HCT116 (cell line): ENCODE measurements around the gene HBG1. TPM values are rescaled to one million over a fixed set of nuclear protein-coding genes. Genes with fewer than 3 reads are reported as not detected.

ENCODE experiments used
- ATAC-seq: fragments of 200-7000 bp; cut with Tn5 transposase; 2 replicates; pipeline ENCODE4 v1.9.1; 2020; ENCODE audit warnings: mild to moderate bottlenecking, moderate library complexity
- BruUV-seq: library from RNA; stranded (reverse); fragments of 400-500 nt; replicated peaks from 2 replicates; lab custom pipeline; 2021; lab: Mats Ljungman, UMichigan
- CTCF ChIA-PET: fragments of 300-600 bp; sonication (Branson Sonifier 250); formaldehyde crosslinking; loops from one replicate; lab custom pipeline; 2021; ENCODE audit warnings: antibody characterized with exemption; lab: Charles Lee
- POLR2A ChIA-PET: fragments of 300-600, 350-600 bp; sonication (Branson Sonifier 250); formaldehyde crosslinking; loops from one replicate; lab custom pipeline; 2021; ENCODE audit warnings: antibody characterized with exemption; lab: Charles Lee
- RAD21 ChIA-PET, 2 experiments: fragments of 300-600 bp; sonication (Branson Sonifier 250); formaldehyde crosslinking; loops; one replicate each; lab custom pipeline; 2023; ENCODE audit warnings: low total read pairs in 2 of 2; ENCODE audit not compliant: uncharacterized antibody in 2 of 2, unreplicated experiment in 2 of 2, low non-redundant PET in 1 of 2; lab: Charles Lee
- DNase-seq: peaks from one replicate; pipeline ENCODE4 v3.0.0-alpha.2; 2010; ENCODE audit warnings: low read depth, low spot score
- H2AFZ ChIP-seq: fragments of 200-600 bp; shearing (Covaris generic), sonication (generic); 2 replicates; pipeline ENCODE4 v1.6.1; 2017; ENCODE audit warnings: low read depth, mixed run types, mixed read lengths, antibody characterized with exemption, low read length; ENCODE audit not compliant: poor library complexity, severe bottlenecking
- H3K27ac ChIP-seq: 2 replicates; pipeline ENCODE4 v1.5.1; 2012; ENCODE audit warnings: low read depth, low read length
- H3K27me3 ChIP-seq: fragments of 200-600 bp; sonication (generic); 2 replicates; pipeline ENCODE4 v1.6.1; 2016; ENCODE audit warnings: mixed run types, low read length, mixed read lengths; ENCODE audit not compliant: insufficient read depth
- H3K36me3 ChIP-seq, 2 experiments: fragments of 200-500 bp in 1 of 2; fragments of 200-600 bp in 1 of 2; sonication (Bioruptor generic) in 1 of 2; sonication (generic) in 1 of 2; 2 replicates each; pipeline versions ENCODE4 v1.5.1 to v1.6.1; 2014 to 2016; ENCODE audit warnings: low read length in 2 of 2, inconsistent platforms in 1 of 2, mixed read lengths in 1 of 2, mixed run types in 1 of 2; ENCODE audit not compliant: insufficient read depth in 2 of 2, control insufficient read depth in 1 of 2
- H3K4me1 ChIP-seq, 2 experiments: fragments of 200-600 bp in 1 of 2; sonication (generic) in 1 of 2; 2 replicates each; pipeline versions ENCODE4 v1.5.1 to v1.6.1; 2012 to 2017; ENCODE audit warnings: low read length in 2 of 2, inconsistent platforms in 1 of 2, mild to moderate bottlenecking in 1 of 2, mixed read lengths in 1 of 2, mixed run types in 1 of 2, moderate library complexity in 1 of 2; ENCODE audit not compliant: insufficient read depth in 2 of 2, control insufficient read depth in 1 of 2
- H3K4me2 ChIP-seq: fragments of 200-600 bp; sonication (generic); 2 replicates; pipeline ENCODE4 v1.6.1; 2017; ENCODE audit warnings: mixed run types, low read length, mixed read lengths
- H3K4me3 ChIP-seq, 2 experiments: fragments of 200-600 bp in 1 of 2; sonication (generic) in 1 of 2; replicated peaks in 1 of 2; 2 replicates each; pipeline ENCODE4 v1.5.1; 2011 to 2016; ENCODE audit warnings: low read length in 2 of 2, control low read depth in 1 of 2, low read depth in 1 of 2, mild to moderate bottlenecking in 1 of 2, mixed read lengths in 1 of 2, mixed run types in 1 of 2
- H3K79me2 ChIP-seq: fragments of 200-600 bp; sonication (generic); 2 replicates; pipeline ENCODE4 v1.6.1; 2017; ENCODE audit warnings: mild to moderate bottlenecking, mixed run types, low read length, moderate library complexity, mixed read lengths; ENCODE audit not compliant: insufficient read depth
- H3K9ac ChIP-seq: fragments of 200-600 bp; sonication (generic); 2 replicates; pipeline ENCODE4 v1.6.1; 2016; ENCODE audit warnings: low read length, mixed read lengths
- H3K9me2 ChIP-seq: fragments of 200-600 bp; sonication (generic), shearing (Covaris generic); 2 replicates; pipeline ENCODE4 v1.6.1; 2017; ENCODE audit warnings: mixed run types, mild to moderate bottlenecking, moderate library complexity; ENCODE audit not compliant: insufficient read depth
- H3K9me3 ChIP-seq, 2 experiments: fragments of 200-500 bp in 1 of 2; fragments of 200-600 bp in 1 of 2; sonication (Bioruptor generic) in 1 of 2; sonication (generic) in 1 of 2; 2 replicates each; pipeline ENCODE4 v1.6.1; 2014 to 2017; ENCODE audit warnings: low read length in 2 of 2, mixed read lengths in 2 of 2, inconsistent platforms in 1 of 2, low read depth in 1 of 2, mild to moderate bottlenecking in 1 of 2, mixed run types in 1 of 2, moderate library complexity in 1 of 2; ENCODE audit not compliant: control insufficient read depth in 1 of 2, insufficient read depth in 1 of 2
- H4K20me1 ChIP-seq: fragments of 200-600 bp; sonication (generic), shearing (Covaris generic); 2 replicates; pipeline ENCODE4 v1.6.1; 2017; ENCODE audit warnings: mixed run types, mild to moderate bottlenecking, moderate library complexity; ENCODE audit not compliant: insufficient read depth
- CEBPB ChIP-seq: IDR thresholded peaks from 2 replicates; pipeline ENCODE4 v1.6.1; 2012; ENCODE audit warnings: low read depth
- CTCF ChIP-seq, 3 experiments: fragments of 200-600 bp in 1 of 3; sonication (generic) in 1 of 3; IDR thresholded peaks in 2 of 3; conservative IDR thresholded peaks in 1 of 3; 2 replicates each; pipeline ENCODE4 v1.5.1; 2012 to 2017; ENCODE audit warnings: low read depth in 2 of 3, low read length in 2 of 3, antibody characterized with exemption in 1 of 3, borderline replicate concordance in 1 of 3, control low read depth in 1 of 3, mild to moderate bottlenecking in 1 of 3, mixed read lengths in 1 of 3, mixed run types in 1 of 3, moderate library complexity in 1 of 3; ENCODE audit not compliant: insufficient read depth in 1 of 3
- MAX ChIP-seq: IDR thresholded peaks from 2 replicates; pipeline ENCODE4 v1.6.1; 2012
- REST ChIP-seq: IDR thresholded peaks from 2 replicates; pipeline ENCODE4 v1.6.1; 2012; ENCODE audit warnings: low read depth
- TCF7L2 ChIP-seq: IDR thresholded peaks from 2 replicates; pipeline ENCODE4 v1.7.0; 2011; ENCODE audit warnings: borderline replicate concordance, inconsistent platforms; ENCODE audit not compliant: insufficient read depth, insufficient read length; ENCODE audit errors: extremely low read depth
- intact Hi-C: fragments of 100-400 bp; cut with micrococcal nuclease; formaldehyde crosslinking; loops from 2 replicates; pipeline ENCODE4 v1.10.0; 2022
- total RNA-seq: library from RNA; stranded (reverse); gene quantifications from one replicate; pipeline ENCODE4 v1.2.1, GENCODE V29; 2021; ENCODE audit not compliant: unreplicated experiment

The HBG1 gene
- total RNA-seq, 1 experiment from 2014 or later, result 3.6 TPM

GRCh38 chr11:5247472-5248192 lies 2.0 kb downstream of the HBG1 start:
- Histone ChIP-seq H3K79me2 (no peaks in the 10 kb centered on the region), H3K36me3 (no peaks in the 10 kb centered on the region), H3K4me3 (no peak overlapping the region), H2AFZ (no peak overlapping the region), H3K9me3 (no peaks in the 10 kb centered on the region), H3K9ac (no peak overlapping the region), H3K9me2 (no peaks in the 10 kb centered on the region), H3K27ac (no peak overlapping the region), H3K27me3 (peaks cover 63% of the 10 kb centered on the region), H4K20me1 (no peaks in the 10 kb centered on the region), H3K4me2 (no peak overlapping the region), H3K4me1 (no peaks in the 10 kb centered on the region)
- intact Hi-C loops, result no loop called here
- ChIA-PET POLR2A (no interaction called here), RAD21 (no interaction called here), CTCF (no interaction called here)
- ATAC-seq, result no peak
- no TSS peak for BruUV-seq
- no peak for TF ChIP-seq MAX
- TF ChIP-seq CEBPB, result no peak
- no peak for TF ChIP-seq REST
- no peak for TF ChIP-seq TCF7L2
- TF ChIP-seq CTCF (IDR thresholded peaks at IDR 0.05 in 2 of 3, conservative IDR thresholded peaks at IDR 0.05 in 1 of 3; ENCODE audit: borderline replicate concordance in 1 of 3, insufficient read depth in 1 of 3, low read depth in 2 of 3, low read length in 2 of 3), result no peak
- no peak for DNase-seq
